ENCODE data around the gene EPS8L3. TPM values are rescaled to one million over a fixed set of nuclear protein-coding genes. Genes with fewer than 3 reads are reported as not detected.
"Not testable (repeated sequence)": the region's sequence is repeated elsewhere in the genome, so short reads cannot be mapped to it uniquely, and the experiment has no call there.

Gene EPS8L3
- total RNA-seq, 1 experiment from 2014 or later, result 0.96 TPM

DNA sequence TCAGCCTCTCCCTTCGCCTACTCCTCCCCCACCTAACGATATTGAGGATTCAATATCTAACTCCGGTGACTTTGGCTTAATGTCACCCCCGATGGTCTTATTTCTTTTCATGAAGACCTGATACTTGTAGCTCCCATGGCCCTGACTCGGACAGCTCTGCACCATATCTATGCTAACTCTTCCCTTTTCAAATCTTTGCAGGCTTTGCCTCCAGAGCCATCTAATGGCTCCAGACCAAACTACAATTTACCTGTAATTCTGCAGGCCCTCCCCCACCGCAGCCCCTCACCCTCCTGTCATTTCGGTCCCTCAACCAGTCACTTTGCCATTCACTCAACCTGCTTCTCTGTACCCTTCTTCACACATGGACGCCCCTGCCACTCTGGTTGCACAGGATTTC, 59.5 kb downstream of the EPS8L3 start:
- peaks cover 0 to 6% of the 10 kb centered on the region in 2 experiments; a peak in 1 of 4 replicates for H3K9me3 ChIP-seq (ENCODE audit: control insufficient read depth in 1 of 2, insufficient read depth in 1 of 2, low read depth in 1 of 2, low read length in 2 of 2)
- POLR2A ChIA-PET, result no interaction called here
- H3K4me3 ChIP-seq (replicated peaks in 1 of 2; ENCODE audit: low read depth in 1 of 2, low read length in 2 of 2), result no peak overlapping the region
- H2AFZ ChIP-seq (ENCODE audit: low read depth, low read length, poor library complexity, severe bottlenecking), result no peak overlapping the region
- no peaks in the 10 kb centered on the region for H3K36me3 ChIP-seq (ENCODE audit: control insufficient read depth in 1 of 2, insufficient read depth in 2 of 2, low read length in 2 of 2)
- no peak overlapping the region for H3K4me2 ChIP-seq (ENCODE audit: low read length)
- CTCF ChIA-PET, result no interaction called here
- BruUV-seq (replicated peaks), result no TSS peak
- H3K4me1 ChIP-seq (ENCODE audit: control insufficient read depth in 1 of 2, insufficient read depth in 2 of 2, low read length in 2 of 2), result no peaks in the 10 kb centered on the region
- H3K79me2 ChIP-seq (ENCODE audit: insufficient read depth, low read length), result no peaks in the 10 kb centered on the region
- H3K27ac ChIP-seq (ENCODE audit: low read depth, low read length), result no peak overlapping the region
- RAD21 ChIA-PET (ENCODE audit: low non-redundant PET in 1 of 2, low total read pairs in 2 of 2, uncharacterized antibody in 2 of 2, unreplicated experiment in 2 of 2), result no interaction called here
- TF ChIP-seq, protein P1, sequence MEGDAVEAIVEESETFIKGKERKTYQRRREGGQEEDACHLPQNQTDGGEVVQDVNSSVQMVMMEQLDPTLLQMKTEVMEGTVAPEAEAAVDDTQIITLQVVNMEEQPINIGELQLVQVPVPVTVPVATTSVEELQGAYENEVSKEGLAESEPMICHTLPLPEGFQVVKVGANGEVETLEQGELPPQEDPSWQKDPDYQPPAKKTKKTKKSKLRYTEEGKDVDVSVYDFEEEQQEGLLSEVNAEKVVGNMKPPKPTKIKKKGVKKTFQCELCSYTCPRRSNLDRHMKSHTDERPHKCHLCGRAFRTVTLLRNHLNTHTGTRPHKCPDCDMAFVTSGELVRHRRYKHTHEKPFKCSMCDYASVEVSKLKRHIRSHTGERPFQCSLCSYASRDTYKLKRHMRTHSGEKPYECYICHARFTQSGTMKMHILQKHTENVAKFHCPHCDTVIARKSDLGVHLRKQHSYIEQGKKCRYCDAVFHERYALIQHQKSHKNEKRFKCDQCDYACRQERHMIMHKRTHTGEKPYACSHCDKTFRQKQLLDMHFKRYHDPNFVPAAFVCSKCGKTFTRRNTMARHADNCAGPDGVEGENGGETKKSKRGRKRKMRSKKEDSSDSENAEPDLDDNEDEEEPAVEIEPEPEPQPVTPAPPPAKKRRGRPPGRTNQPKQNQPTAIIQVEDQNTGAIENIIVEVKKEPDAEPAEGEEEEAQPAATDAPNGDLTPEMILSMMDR (IDR thresholded peaks at IDR 0.05 in 2 of 3, conservative IDR thresholded peaks at IDR 0.05 in 1 of 3; ENCODE audit: borderline replicate concordance in 1 of 3, insufficient read depth in 1 of 3, low read depth in 2 of 3, low read length in 2 of 3), result no peak
- peak; percentile 30; the same call in 1 of the 2 replicates for TF ChIP-seq RAD21 (IDR thresholded peaks at IDR 0.05; ENCODE audit: low read depth)
- no peaks in the 10 kb centered on the region for H3K27me3 ChIP-seq (ENCODE audit: insufficient read depth, low read length)
- DNase-seq (ENCODE audit: low read depth, low spot score) (no peak), ATAC-seq (no peak)
- H3K9ac ChIP-seq (ENCODE audit: low read length), result no peak overlapping the region
- intact Hi-C loops (cut with micrococcal nuclease), result no loop called here
- H3K9me2 ChIP-seq (ENCODE audit: insufficient read depth), result no peaks in the 10 kb centered on the region
- H4K20me1 ChIP-seq (ENCODE audit: insufficient read depth), result no peaks in the 10 kb centered on the region

DNA sequence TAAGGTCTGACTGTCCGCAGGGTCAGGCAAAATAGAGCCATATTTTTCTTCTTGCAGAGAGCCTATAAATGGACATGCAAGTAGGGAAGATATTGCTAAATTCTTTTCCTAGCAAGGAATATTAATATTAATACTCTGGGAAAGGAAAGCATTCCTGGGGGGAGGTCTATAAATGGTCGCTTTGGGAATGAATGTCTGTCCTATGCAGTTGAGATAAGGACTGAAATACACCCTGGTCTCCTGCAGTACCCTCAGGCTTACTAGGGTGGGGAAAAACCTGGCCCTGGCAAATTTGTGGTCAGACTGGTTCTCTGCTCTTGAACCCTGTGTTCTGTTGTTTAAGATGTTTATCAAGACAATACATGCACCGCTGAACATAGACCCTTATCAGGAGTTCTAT, 60.8 kb downstream of the EPS8L3 start:
- CTCF ChIA-PET; H3K4me1 ChIP-seq (ENCODE audit: control insufficient read depth in 1 of 2, insufficient read depth in 2 of 2, low read length in 2 of 2); BruUV-seq (replicated peaks); H2AFZ ChIP-seq (ENCODE audit: low read depth, low read length, poor library complexity, severe bottlenecking); H3K9me2 ChIP-seq (ENCODE audit: insufficient read depth); H3K4me2 ChIP-seq (ENCODE audit: low read length); DNase-seq (ENCODE audit: low read depth, low spot score); H3K9ac ChIP-seq (ENCODE audit: low read length); H3K4me3 ChIP-seq (replicated peaks in 1 of 2; ENCODE audit: low read depth in 1 of 2, low read length in 2 of 2); H3K27ac ChIP-seq (ENCODE audit: low read depth, low read length); H3K9me3 ChIP-seq (ENCODE audit: control insufficient read depth in 1 of 2, insufficient read depth in 1 of 2, low read depth in 1 of 2, low read length in 2 of 2); H3K79me2 ChIP-seq (ENCODE audit: insufficient read depth, low read length); H3K27me3 ChIP-seq (ENCODE audit: insufficient read depth, low read length); H4K20me1 ChIP-seq (ENCODE audit: insufficient read depth); H3K36me3 ChIP-seq (ENCODE audit: control insufficient read depth in 1 of 2, insufficient read depth in 2 of 2, low read length in 2 of 2); POLR2A ChIA-PET; intact Hi-C loops (cut with micrococcal nuclease); ATAC-seq; RAD21 ChIA-PET (ENCODE audit: low non-redundant PET in 1 of 2, low total read pairs in 2 of 2, uncharacterized antibody in 2 of 2, unreplicated experiment in 2 of 2): not testable (repeated sequence)

Other genes starting within 250 kb of the EPS8L3 start
- not detected for gene GPR61, start 224.1 kb downstream of the EPS8L3 start, total RNA-seq (2021; ENCODE audit: unreplicated experiment)
- gene GNAI3, start 215.3 kb downstream of the EPS8L3 start, total RNA-seq (2021; ENCODE audit: unreplicated experiment), result 9.5 TPM
- gene GNAT2, start 144.3 kb downstream of the EPS8L3 start, total RNA-seq (2021; ENCODE audit: unreplicated experiment), result 0.76 TPM
- gene AMPD2, start 144.1 kb downstream of the EPS8L3 start, total RNA-seq (2021; ENCODE audit: unreplicated experiment), result 69.9 TPM
- gene GSTM4, start 107.8 kb downstream of the EPS8L3 start, total RNA-seq (2021; ENCODE audit: unreplicated experiment), result 15.9 TPM
- gene GSTM2, start 95.9 kb downstream of the EPS8L3 start, total RNA-seq (2021; ENCODE audit: unreplicated experiment), result 5.9 TPM
- gene GSTM1, start 76.1 kb downstream of the EPS8L3 start, total RNA-seq (2021; ENCODE audit: unreplicated experiment), result not detected
- not detected for gene GSTM5, start 51.7 kb downstream of the EPS8L3 start, total RNA-seq (2021; ENCODE audit: unreplicated experiment)
- 0.39 TPM for gene GSTM3, start 22.9 kb downstream of the EPS8L3 start, total RNA-seq (2021; ENCODE audit: unreplicated experiment)
- 3.0 TPM for gene CSF1, start 146.9 kb upstream of the EPS8L3 start, total RNA-seq (2021; ENCODE audit: unreplicated experiment)
- gene AHCYL1, start 220.8 kb upstream of the EPS8L3 start, total RNA-seq (2021; ENCODE audit: unreplicated experiment), result 92.0 TPM

Data from HCT116 (cell line).